ENCODE results near the gene DAB2IP. TPM values are rescaled to one million over a fixed set of nuclear protein-coding genes. Genes with fewer than 3 reads are reported as not detected.

Gene DAB2IP
- total RNA-seq, 6 experiments from 2014 or later, result 23.0 to 28.2 (median 25.7) TPM

DNA sequence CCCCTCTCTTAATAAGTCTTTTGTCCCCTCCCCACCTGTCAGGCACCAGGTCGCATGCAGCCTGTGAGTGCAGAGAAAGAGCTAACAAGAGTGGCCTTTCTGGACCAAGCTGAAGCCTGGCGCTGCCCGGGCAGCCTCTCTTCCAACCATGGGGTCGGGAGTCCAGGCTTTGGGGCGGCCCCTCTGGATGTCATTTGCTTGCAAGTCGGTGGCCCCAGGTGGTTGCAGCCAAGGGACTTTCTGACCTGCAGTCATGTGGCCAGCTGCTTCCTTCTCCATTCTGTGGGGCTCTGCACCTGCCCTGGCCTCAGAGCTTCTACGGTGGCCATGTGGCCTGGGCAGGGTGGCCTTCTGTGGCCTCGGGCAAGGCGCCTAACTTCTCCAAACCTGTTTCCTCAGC is 159.7 kb downstream of the DAB2IP start:
- Mint-ChIP-seq H3K36me3 (ENCODE audit: low read depth) (no peaks in the 10 kb centered on the region), H3K27me3 (ENCODE audit: insufficient read depth) (peaks cover 6% of the 10 kb centered on the region)
- DNase-seq, result no peak

GRCh38 chr9:121811751-121812150 is 160.3 kb downstream of the DAB2IP start:
- no peak overlapping the region for H3K27ac Mint-ChIP-seq
- peaks cover 6% of the 10 kb centered on the region for H3K27me3 Mint-ChIP-seq (ENCODE audit: insufficient read depth)
- no peaks in the 10 kb centered on the region for H3K9me3 Mint-ChIP-seq
- H3K4me3 Mint-ChIP-seq, result no peak overlapping the region
- no peak for TF ChIP-seq CTCF (IDR thresholded peaks at IDR 0.05)
- H3K36me3 Mint-ChIP-seq (ENCODE audit: low read depth), result no peaks in the 10 kb centered on the region
- H3K4me1 Mint-ChIP-seq (ENCODE audit: low read depth), result no peaks in the 10 kb centered on the region
- DNase-seq, result no peak

More for the DNA sequence above, 159.7 kb downstream of the DAB2IP start:
- no peak for TF ChIP-seq CTCF (IDR thresholded peaks at IDR 0.05)
- Mint-ChIP-seq H3K4me3 (no peak overlapping the region), H3K9me3 (no peaks in the 10 kb centered on the region), H3K4me1 (ENCODE audit: low read depth) (no peaks in the 10 kb centered on the region), H3K27ac (no peak overlapping the region)

- Mint-ChIP-seq H3K27ac (no peak overlapping the region), H3K4me1 (ENCODE audit: low read depth) (no peaks in the 10 kb centered on the region), H3K9me3 (no peaks in the 10 kb centered on the region), H3K27me3 (ENCODE audit: insufficient read depth) (peaks cover 6% of the 10 kb centered on the region), H3K36me3 (ENCODE audit: low read depth) (no peaks in the 10 kb centered on the region), H3K4me3 (no peak overlapping the region)
- TF ChIP-seq CTCF (IDR thresholded peaks at IDR 0.05), result no peak
- no peak for DNase-seq
Observed at GRCh38 chr9:121812159-121812735, 160.8 kb downstream of the DAB2IP start.

DNA sequence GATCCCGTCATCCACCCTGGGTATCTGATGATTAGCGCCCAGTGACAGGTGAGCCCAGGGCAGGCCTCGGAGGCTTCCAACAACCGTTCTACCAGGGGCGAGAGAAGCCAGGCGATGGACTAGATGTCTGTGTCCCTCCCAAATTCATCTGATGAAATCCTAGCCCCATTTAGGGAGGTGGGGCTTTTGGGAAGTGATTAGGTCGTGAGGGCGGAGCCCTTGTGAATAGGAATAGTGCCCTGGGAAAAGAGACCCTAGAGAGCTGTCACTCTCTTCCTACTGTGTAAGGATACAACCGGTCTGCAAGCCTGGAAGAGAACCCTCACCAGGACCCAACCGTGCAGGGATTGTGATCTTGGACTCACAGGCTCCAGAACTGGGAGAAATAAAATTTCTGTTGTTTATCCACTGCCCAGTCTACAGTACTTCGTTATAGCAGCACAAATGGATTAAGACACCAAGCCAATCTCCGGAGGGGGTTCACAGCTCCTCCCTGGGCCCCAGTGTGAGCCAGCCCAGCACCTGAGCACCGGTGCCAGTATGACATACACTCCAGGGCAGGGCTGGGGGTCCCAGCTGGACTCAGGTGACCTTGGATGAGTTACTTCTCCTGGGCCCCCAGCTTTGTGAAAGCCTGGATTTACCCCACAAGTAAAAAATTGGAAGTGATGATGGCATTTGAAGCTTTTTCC is 162.2 kb downstream of the DAB2IP start:
- H3K9me3 Mint-ChIP-seq, result no peaks in the 10 kb centered on the region
- H3K27ac Mint-ChIP-seq, result no peak overlapping the region
- no peak for TF ChIP-seq CTCF (IDR thresholded peaks at IDR 0.05)
- no peaks in the 10 kb centered on the region for H3K36me3 Mint-ChIP-seq (ENCODE audit: low read depth)
- no peak overlapping the region for H3K4me3 Mint-ChIP-seq
- no peak for DNase-seq
- no peaks in the 10 kb centered on the region for H3K4me1 Mint-ChIP-seq (ENCODE audit: low read depth)
- peaks cover 16% of the 10 kb centered on the region for H3K27me3 Mint-ChIP-seq (ENCODE audit: insufficient read depth)

DNA sequence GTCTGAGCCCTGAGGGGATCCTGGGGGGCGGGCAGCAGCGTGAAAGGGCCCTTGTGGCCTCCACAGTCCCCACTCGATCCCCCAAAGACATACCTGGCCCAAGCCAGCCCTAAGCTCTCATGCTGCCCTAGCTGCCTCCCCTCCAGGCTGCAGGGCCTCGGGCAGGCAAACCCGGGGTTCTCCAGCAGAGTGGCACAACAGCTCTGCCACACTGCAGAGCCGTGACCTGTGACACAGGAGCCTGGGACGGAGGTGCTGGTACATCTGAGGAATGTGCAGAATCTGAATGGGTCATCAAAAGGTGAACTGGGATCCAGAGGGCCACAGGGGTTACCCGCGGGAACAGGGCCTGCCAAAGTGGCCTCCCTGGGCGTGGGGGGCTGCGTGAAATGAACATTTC is 163.2 kb downstream of the DAB2IP start:
- Mint-ChIP-seq H3K4me3 (no peak overlapping the region), H3K36me3 (ENCODE audit: low read depth) (no peaks in the 10 kb centered on the region), H3K27ac (no peak overlapping the region), H3K4me1 (ENCODE audit: low read depth) (peaks cover 6% of the 10 kb centered on the region; the same call in 1 of the 2 replicates), H3K9me3 (no peaks in the 10 kb centered on the region), H3K27me3 (ENCODE audit: insufficient read depth) (peaks cover 18% of the 10 kb centered on the region)
- TF ChIP-seq CTCF (IDR thresholded peaks at IDR 0.05), result no peak
- no peak for DNase-seq
